Measurements from ENCODE around the gene GOLPH3L. TPM values are rescaled to one million over a fixed set of nuclear protein-coding genes. Genes with fewer than 3 reads are reported as not detected.

The GOLPH3L gene
- total and polyA plus RNA-seq, 2 experiments from 2014 or later, result 23.5 to 29.6 TPM

- TF ChIP-seq REST (IDR thresholded peaks at IDR 0.05; ENCODE audit: unreplicated experiment) (no peak), CREB1 (CRISPR knock-in tag; IDR thresholded peaks at IDR 0.05; ENCODE audit: low read depth) (no peak)
Observed at GRCh38 chr1:150661156-150661555, 35.8 kb downstream of the GOLPH3L start (continued).

DNA sequence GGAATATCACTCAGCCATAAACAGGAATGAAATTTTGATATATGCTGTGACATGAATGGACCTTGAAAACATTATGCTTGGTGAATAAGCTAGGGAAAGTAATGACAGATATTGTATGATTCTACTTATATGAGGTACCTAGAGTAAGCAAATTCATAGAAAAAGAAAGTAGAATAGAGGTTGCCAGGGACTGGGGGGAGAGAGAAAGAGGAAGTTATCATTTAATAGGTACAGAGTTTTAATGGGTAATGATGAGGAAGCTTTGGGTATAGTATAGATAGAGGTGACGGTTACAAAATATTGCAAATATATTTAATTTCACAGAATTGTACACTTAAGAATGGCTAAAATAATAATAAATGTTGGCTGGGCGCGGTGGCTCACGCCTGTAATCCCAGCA lies 36.4 kb downstream of the GOLPH3L start:
- no peaks in the 10 kb centered on the region; the same call in 1 of the 2 replicates for H3F3A ChIP-seq (replicated peaks; ENCODE audit: low read depth)
- Mint-ChIP-seq H3K4me3 (no peak overlapping the region), H3K9me3 (peaks cover 4% of the 10 kb centered on the region; the same call in 1 of the 3 replicates), H3K36me3 (ENCODE audit: low read depth) (peaks cover 55% of the 10 kb centered on the region), H3K27me3 (ENCODE audit: insufficient read depth, low read depth, poor library complexity) (peaks cover 2% of the 10 kb centered on the region), H3K27ac (no peak overlapping the region), H3K4me1 (no peaks in the 10 kb centered on the region; the same call in 2 of the 3 replicates)
- H3K9me2 ChIP-seq (ENCODE audit: insufficient read depth), result no peaks in the 10 kb centered on the region
- H3K36me3 ChIP-seq (ENCODE audit: insufficient read depth), result peaks cover 30% of the 10 kb centered on the region
- H4K20me1 ChIP-seq (replicated peaks; ENCODE audit: insufficient read depth), result no peaks in the 10 kb centered on the region
- peaks cover 5% of the 10 kb centered on the region; the same call in 1 of the 2 replicates for H3K4me1 ChIP-seq (ENCODE audit: insufficient read depth)
- no peaks in the 10 kb centered on the region for H3K27me3 ChIP-seq (ENCODE audit: insufficient read depth)
- DNase-seq (ENCODE audit: low spot score), result no peak
- no peak overlapping the region for H3K27ac ChIP-seq (ENCODE audit: low read depth)
- H3K4me2 ChIP-seq, result no peak overlapping the region
- H2AFZ ChIP-seq, result no peak overlapping the region
- no peak for ATAC-seq
- no peaks in the 10 kb centered on the region for H3K79me2 ChIP-seq (replicated peaks; ENCODE audit: insufficient read depth)
- no peak overlapping the region for H3K4me3 ChIP-seq
- TF ChIP-seq ZNF331 (CRISPR knock-in tag; IDR thresholded peaks at IDR 0.05; ENCODE audit: low read depth) (no peak), ZNF114 (CRISPR knock-in tag; IDR thresholded peaks at IDR 0.05) (no peak), EZH2 (IDR thresholded peaks at IDR 0.05; ENCODE audit: low read depth, unreplicated experiment) (no peak), STAT1 (IDR thresholded peaks at IDR 0.05; ENCODE audit: unreplicated experiment) (no peak), EZH2phosphoT487 (IDR thresholded peaks at IDR 0.05; ENCODE audit: unreplicated experiment) (no peak), ZNF462 (CRISPR knock-in tag; IDR thresholded peaks at IDR 0.05) (no peak), POLR2AphosphoS5 (IDR thresholded peaks at IDR 0.05; ENCODE audit: low read depth) (no peak), ETS1 (IDR thresholded peaks at IDR 0.05) (no peak), JUNB (IDR thresholded peaks at IDR 0.05; ENCODE audit: unreplicated experiment) (no peak)
- TF ChIP-seq, protein P1, sequence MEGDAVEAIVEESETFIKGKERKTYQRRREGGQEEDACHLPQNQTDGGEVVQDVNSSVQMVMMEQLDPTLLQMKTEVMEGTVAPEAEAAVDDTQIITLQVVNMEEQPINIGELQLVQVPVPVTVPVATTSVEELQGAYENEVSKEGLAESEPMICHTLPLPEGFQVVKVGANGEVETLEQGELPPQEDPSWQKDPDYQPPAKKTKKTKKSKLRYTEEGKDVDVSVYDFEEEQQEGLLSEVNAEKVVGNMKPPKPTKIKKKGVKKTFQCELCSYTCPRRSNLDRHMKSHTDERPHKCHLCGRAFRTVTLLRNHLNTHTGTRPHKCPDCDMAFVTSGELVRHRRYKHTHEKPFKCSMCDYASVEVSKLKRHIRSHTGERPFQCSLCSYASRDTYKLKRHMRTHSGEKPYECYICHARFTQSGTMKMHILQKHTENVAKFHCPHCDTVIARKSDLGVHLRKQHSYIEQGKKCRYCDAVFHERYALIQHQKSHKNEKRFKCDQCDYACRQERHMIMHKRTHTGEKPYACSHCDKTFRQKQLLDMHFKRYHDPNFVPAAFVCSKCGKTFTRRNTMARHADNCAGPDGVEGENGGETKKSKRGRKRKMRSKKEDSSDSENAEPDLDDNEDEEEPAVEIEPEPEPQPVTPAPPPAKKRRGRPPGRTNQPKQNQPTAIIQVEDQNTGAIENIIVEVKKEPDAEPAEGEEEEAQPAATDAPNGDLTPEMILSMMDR (conservative IDR thresholded peaks at IDR 0.05; ENCODE audit: low read depth in 2 of 2), result no peak

Data from GM23338 (cell line).